ENCODE measurements around the gene PLXND1.

GRCh38 chr3:129542747-129543146 lies 63.7 kb downstream of the PLXND1 start:
- TF ChIP-seq CTCF (conservative IDR thresholded peaks at IDR 0.05; ENCODE audit: low read length) (no peak), EZH2phosphoT487 (IDR thresholded peaks at IDR 0.05; ENCODE audit: borderline replicate concordance, low read depth, low read length) (no peak)
